ENCODE measurements around the gene PPP1R9B. TPM values are rescaled to one million over a fixed set of nuclear protein-coding genes. Genes with fewer than 3 reads are reported as not detected.

PPP1R9B gene
- total RNA-seq, 2 donors from 2014 or later, result 36.2 to 79.7 TPM

DNA sequence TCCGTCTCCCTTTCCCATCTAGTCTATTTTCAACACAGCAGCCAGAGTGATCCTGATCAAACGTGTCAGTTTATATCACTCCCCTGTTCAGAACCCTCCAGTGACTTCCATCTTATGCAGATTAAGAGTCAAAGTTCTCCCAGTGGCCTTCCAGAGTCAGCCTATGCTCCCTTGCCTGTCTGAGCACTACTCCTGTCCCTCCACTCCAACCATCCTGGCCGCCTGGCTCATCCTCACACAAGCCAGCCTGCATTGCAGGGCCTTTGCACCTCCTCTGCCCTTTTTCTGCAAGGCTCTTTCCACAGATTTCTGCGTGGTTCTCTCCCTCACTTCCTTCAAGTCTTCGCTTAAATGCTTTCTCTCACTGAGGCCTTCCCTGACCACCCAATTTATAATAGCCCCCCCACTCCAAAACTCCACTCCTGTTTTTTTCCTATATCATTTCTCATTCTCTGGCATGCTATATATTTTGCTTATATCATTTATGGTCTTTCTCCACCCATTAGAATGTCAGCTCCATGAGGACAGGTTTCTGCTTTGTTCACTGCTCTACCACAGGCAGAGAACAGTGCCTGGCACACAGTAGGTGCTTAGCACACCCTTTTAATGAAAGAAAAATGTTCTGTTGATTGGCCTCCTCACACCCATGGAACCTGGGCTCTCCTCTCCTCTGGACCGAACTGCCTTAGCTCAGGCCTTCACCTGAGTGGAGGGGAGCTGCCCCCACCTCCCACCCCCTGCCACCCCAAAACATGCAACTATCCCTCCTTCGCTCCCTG is 29.8 kb downstream of the PPP1R9B start:
- no peak for DNase-seq (ENCODE audit: low spot score)
- Histone ChIP-seq H3K36me3 (no peaks in the 10 kb centered on the region), H3K27me3 (replicated peaks; ENCODE audit: insufficient read depth) (no peaks in the 10 kb centered on the region), H3K4me1 (replicated peaks) (no peaks in the 10 kb centered on the region), H3K4me3 (no peak overlapping the region), H3K27ac (no peak overlapping the region), H3K9me3 (no peaks in the 10 kb centered on the region)
- 89% methylated on average over 7 of the region's 7 CpGs for WGBS
- TF ChIP-seq, protein P1, sequence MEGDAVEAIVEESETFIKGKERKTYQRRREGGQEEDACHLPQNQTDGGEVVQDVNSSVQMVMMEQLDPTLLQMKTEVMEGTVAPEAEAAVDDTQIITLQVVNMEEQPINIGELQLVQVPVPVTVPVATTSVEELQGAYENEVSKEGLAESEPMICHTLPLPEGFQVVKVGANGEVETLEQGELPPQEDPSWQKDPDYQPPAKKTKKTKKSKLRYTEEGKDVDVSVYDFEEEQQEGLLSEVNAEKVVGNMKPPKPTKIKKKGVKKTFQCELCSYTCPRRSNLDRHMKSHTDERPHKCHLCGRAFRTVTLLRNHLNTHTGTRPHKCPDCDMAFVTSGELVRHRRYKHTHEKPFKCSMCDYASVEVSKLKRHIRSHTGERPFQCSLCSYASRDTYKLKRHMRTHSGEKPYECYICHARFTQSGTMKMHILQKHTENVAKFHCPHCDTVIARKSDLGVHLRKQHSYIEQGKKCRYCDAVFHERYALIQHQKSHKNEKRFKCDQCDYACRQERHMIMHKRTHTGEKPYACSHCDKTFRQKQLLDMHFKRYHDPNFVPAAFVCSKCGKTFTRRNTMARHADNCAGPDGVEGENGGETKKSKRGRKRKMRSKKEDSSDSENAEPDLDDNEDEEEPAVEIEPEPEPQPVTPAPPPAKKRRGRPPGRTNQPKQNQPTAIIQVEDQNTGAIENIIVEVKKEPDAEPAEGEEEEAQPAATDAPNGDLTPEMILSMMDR (IDR thresholded peaks at IDR 0.05), result no peak
- no peak for TF ChIP-seq POLR2AphosphoS5 (IDR thresholded peaks at IDR 0.05)
- TF ChIP-seq POLR2A (IDR thresholded peaks at IDR 0.05), result no peak
- intact Hi-C loops (cut with DNase I), result no loop called here

DNA sequence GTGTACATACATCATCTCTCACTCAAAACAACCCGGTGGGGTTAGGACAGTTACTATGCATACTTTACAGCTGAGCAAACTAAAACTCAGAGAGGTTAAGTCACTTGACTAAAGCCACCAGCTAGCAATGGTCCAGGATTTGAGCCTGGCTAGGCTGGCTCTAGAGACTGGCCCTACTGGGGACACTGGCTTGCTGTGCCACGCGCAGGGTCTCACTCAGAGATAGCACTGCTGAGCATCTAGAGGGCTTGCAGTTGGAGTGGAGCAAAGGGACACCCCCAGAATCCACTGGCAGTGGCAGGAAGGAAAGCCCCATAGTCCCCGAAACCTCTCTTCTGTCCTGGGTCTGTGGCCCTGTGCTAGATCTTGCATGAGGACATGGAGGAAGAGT is 31.7 kb downstream of the PPP1R9B start:
- Histone ChIP-seq H3K4me1 (replicated peaks) (no peaks in the 10 kb centered on the region), H3K9me3 (no peaks in the 10 kb centered on the region), H3K27me3 (replicated peaks; ENCODE audit: insufficient read depth) (no peaks in the 10 kb centered on the region), H3K4me3 (no peak overlapping the region), H3K36me3 (no peaks in the 10 kb centered on the region), H3K27ac (no peak overlapping the region)
- intact Hi-C loops (cut with DNase I), result loop anchor here (5.0 kb wide), 1 partner anchor 33 kb away; the partner anchor contains the start of gene PPP1R9B
- DNase-seq (ENCODE audit: low spot score), result no peak
- WGBS, result 82% methylated on average over 4 of the region's 4 CpGs
- TF ChIP-seq POLR2A (IDR thresholded peaks at IDR 0.05) (no peak), POLR2AphosphoS5 (IDR thresholded peaks at IDR 0.05) (no peak)
- TF ChIP-seq, protein P1 (IDR thresholded peaks at IDR 0.05), result no peak

DNA sequence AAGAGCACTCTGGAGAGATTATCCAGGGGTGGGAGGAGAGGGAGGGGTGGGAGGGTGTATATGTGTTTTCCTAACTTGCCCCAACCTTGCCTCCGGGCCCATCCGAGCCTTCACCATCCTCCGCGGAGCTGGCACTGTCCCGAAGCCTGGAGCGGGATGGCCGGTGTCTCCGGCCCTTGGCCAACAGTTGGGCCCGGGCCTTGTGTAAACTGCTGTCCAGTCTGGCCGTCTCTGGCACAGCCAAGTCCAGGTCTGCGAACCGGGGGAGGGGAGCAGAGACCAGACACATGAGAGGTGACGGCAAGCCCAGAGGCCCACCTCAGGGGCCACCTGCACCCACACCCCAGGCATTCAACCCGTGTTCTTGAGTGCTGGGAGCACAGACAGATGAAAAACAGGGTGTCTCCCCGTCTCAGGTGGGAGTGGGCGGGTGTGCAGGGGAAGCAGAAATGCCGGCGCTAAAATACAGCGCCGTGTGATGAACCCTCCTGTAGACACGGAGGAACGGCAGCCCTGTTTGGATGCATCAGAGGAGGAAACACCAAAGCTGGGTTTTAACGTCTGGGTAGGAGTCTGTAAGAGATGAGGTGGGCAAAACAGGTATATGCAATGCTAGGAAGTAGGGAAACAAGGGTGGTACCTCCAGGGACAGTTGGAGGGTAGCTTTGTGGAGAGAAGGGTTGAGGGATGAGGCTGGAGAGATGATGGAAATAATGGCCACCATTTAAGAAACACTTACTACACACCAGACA is 32.2 kb downstream of the PPP1R9B start:
- no peak for TF ChIP-seq POLR2A (IDR thresholded peaks at IDR 0.05)
- no peak for TF ChIP-seq POLR2AphosphoS5 (IDR thresholded peaks at IDR 0.05)
- TF ChIP-seq, protein P1 (IDR thresholded peaks at IDR 0.05), result no peak
- intact Hi-C loops (cut with DNase I), result loop anchor here (5.0 kb wide), 1 partner anchor 34 kb away; the partner anchor contains the start of gene PPP1R9B
- H3K27me3 ChIP-seq (replicated peaks; ENCODE audit: insufficient read depth), result no peaks in the 10 kb centered on the region
- H3K27ac ChIP-seq, result no peak overlapping the region
- no peak overlapping the region for H3K4me3 ChIP-seq
- 67% methylated on average over 17 of the region's 23 CpGs for WGBS
- H3K36me3 ChIP-seq, result no peaks in the 10 kb centered on the region
- no peaks in the 10 kb centered on the region for H3K4me1 ChIP-seq (replicated peaks)
- no peak for DNase-seq (ENCODE audit: low spot score)
- H3K9me3 ChIP-seq, result no peaks in the 10 kb centered on the region

DNA sequence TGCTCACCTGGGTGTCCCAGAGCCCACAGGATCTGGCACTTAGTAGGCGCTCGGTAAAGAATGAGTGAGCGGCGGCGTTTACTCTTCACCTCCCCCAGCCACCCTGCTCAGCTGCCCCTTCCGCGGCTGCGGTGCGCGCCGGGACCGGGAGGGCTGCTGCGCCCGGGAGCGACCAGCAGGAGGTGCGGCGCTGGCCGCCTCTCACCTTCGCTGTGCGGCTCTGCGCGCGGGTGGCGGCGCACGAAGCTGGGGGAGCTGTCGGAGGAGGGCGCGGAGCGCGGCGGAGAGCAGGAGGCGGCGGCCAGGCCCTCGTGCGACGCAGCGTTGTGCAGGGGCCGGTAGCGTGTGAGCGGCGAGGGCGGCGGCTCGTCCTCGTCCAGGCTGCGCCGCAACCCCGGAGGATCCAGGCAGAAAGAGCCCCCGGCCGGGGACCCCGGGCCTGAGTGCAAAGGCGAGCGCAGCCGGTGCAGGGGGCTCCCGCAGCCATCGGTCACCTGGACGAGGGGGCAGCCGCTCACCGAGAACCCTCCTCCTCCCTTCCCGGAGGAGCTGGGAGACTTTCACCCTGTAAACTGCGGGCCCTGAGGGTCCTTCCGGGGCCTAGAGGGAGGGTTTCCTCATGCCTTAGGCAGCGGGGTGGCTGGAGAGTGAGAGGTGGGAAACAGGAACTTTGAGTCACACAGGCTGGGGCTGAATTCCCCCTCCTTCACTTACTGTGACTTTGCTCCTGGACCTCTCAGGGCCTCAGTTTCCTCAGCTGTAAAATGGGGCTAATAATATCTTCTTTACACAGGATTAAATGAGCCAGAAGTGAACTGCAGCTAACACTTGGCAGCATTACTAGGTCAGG is 33.0 kb downstream of the PPP1R9B start:
- 10% methylated on average over 43 of the region's 64 CpGs for WGBS

More for the DNA sequence above, 33.0 kb downstream of the PPP1R9B start:
- Histone ChIP-seq H3K9me3 (no peaks in the 10 kb centered on the region), H3K27me3 (replicated peaks; ENCODE audit: insufficient read depth) (no peaks in the 10 kb centered on the region), H3K27ac (no peak overlapping the region), H3K4me3 (no peak overlapping the region), H3K36me3 (no peaks in the 10 kb centered on the region), H3K4me1 (replicated peaks) (no peaks in the 10 kb centered on the region)
- DNase-seq (ENCODE audit: low spot score), result peak; percentile 28
- intact Hi-C loops (cut with DNase I), result loop anchor here (5.0 kb wide), 1 partner anchor 35 kb away; the partner anchor contains the start of gene PPP1R9B
- TF ChIP-seq, protein P1 (IDR thresholded peaks at IDR 0.05), result peak; percentile 34 to 78 (median 60)
- TF ChIP-seq POLR2A (IDR thresholded peaks at IDR 0.05) (no peak), POLR2AphosphoS5 (IDR thresholded peaks at IDR 0.05) (peak; percentile 13)

All from prostate gland (tissue), 2 donors.